ENCODE data around the gene ARID3C. TPM values are rescaled to one million over a fixed set of nuclear protein-coding genes. Genes with fewer than 3 reads are reported as not detected.

ARID3C gene
- 0.27 TPM in 1 of 2 replicates, not detected in the other for total RNA-seq
- 0.21 TPM in 1 of 2 replicates, not detected in the other for polyA plus RNA-seq

DNA sequence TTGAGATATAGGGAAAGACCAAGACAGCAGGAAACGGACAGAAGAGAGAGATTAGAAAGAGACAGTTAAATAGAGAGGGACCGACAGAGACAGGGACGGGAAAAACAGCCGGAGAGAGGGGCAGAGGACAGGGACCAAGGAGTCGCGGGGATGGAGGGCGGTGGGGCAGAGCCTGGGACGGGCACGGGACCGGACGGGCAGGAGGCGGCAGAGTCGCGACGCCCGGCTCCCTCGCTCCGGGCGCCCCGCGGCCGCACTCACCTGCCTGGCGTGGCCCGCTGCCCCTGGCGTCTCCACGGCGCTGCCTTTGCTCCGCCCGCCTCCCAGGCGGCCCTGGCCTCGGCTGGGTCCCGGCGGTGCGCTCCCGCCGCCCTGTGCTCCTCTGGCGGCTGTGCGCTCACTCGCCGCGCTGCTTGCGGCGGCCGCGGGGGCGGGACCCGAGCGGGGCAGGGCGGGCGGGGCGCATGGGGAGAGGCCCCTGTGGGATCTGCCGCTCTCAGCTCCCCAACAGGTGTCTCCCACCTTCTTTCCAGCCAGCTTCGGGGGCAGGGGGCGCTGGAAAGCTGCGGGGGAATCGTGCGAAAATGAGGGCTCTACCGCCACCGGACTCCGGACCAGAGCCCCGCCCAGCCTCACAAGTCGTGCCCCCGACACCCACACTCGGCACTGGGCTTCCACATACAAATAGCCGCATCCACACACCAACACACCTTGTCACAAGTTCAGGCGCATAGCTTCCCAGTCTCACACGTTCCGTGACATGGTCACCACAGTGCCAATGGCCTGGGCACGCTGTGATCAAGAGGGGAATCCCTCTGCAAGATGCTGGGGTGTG, at the start of gene ARID3C:
ARID3C (minus strand) TSS at position 411 of the 835 bp plus-strand sequence. CDS start 1,052 bp downstream, outside the sequence.
- Histone ChIP-seq H3K27me3 (peaks cover 69% of the 10 kb centered on the region), H3K27ac (no peak within 1 kb of the TSS), H3K79me2 (no peaks in the 10 kb centered on the region), H3K9me3 (ENCODE audit: low read depth) (no peaks in the 10 kb centered on the region), H3K4me3 (peak within 1 kb of the TSS; percentile 23), H3K4me1 (ENCODE audit: insufficient read depth) (peaks cover 4% of the 10 kb centered on the region), H3K9me2 (replicated peaks; ENCODE audit: insufficient read depth) (no peaks in the 10 kb centered on the region), H2AFZ (no peak within 1 kb of the TSS), H3K36me3 (replicated peaks; ENCODE audit: insufficient read depth, low read depth) (no peaks in the 10 kb centered on the region), H3K4me2 (peak within 1 kb of the TSS; percentile 97), H4K20me1 (ENCODE audit: insufficient read depth, poor library complexity, severe bottlenecking) (no peaks in the 10 kb centered on the region)
- peak; percentile 74 for DNase-seq (ENCODE audit: low spot score)
- TF ChIP-seq EZH2phosphoT487 (IDR thresholded peaks at IDR 0.05; ENCODE audit: low read depth, severe bottlenecking, unreplicated experiment) (no peak), EZH2 (IDR thresholded peaks at IDR 0.05; ENCODE audit: borderline replicate concordance) (peak; percentile 47)
- WGBS (ENCODE audit: low lambda C conversion rate, missing lambda C conversion rate), result 5% methylated on average over 27 of the region's 69 CpGs

- Histone ChIP-seq H4K20me1 (ENCODE audit: insufficient read depth, poor library complexity, severe bottlenecking) (no peaks in the 10 kb centered on the region), H3K79me2 (no peaks in the 10 kb centered on the region), H2AFZ (no peak overlapping the region), H3K27ac (no peak overlapping the region), H3K27me3 (no peaks in the 10 kb centered on the region), H3K36me3 (replicated peaks; ENCODE audit: insufficient read depth, low read depth) (no peaks in the 10 kb centered on the region), H3K9me2 (replicated peaks; ENCODE audit: insufficient read depth) (no peaks in the 10 kb centered on the region), H3K4me2 (no peak overlapping the region), H3K4me1 (ENCODE audit: insufficient read depth) (no peaks in the 10 kb centered on the region), H3K4me3 (no peak overlapping the region), H3K9me3 (ENCODE audit: low read depth) (no peaks in the 10 kb centered on the region)
- DNase-seq (ENCODE audit: low spot score), result no peak
- TF ChIP-seq EZH2phosphoT487 (IDR thresholded peaks at IDR 0.05; ENCODE audit: low read depth, severe bottlenecking, unreplicated experiment) (no peak), CTCF (IDR thresholded peaks at IDR 0.05; ENCODE audit: poor library complexity) (no peak), EZH2 (IDR thresholded peaks at IDR 0.05; ENCODE audit: borderline replicate concordance) (no peak)
- 100% methylated on average over 2 of the region's 2 CpGs for WGBS (ENCODE audit: low lambda C conversion rate, missing lambda C conversion rate)
Observed at GRCh38 chr9:34675869-34676268, 47.0 kb upstream of the ARID3C start.

DNA sequence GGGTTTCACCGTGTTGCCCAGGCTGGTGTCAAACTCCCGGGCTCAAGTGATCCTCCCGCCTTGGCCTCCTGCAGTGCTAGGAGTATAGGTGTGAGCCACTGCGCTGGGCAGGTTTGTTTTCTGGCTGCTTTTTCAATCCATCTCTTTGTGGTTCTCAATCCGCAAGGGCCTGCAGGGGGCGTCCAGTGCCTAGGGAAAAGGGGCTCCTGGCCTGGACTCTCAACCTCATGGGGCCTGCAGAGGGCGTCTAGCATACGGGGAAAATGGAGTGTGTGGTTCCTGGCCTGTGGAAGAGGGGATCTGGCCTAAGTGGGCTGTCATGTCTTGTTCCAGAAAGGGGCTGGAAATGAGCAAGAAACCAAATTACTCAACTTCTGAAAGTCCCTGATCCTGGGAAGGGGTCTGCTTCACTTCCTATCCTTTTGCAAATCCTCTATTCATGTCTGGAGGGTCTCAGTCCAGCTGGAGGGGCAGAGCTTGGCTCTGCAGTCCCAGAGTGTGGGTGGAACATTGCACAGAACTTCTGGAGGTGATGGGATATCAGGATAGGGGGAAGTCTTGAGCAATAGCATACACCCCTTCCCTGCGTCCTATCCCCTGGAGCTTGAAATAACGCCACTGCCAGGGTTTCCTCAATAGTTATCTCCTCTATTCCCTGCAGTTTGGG, 46.3 kb upstream of the ARID3C start:
- H3K4me3 ChIP-seq, result no peak overlapping the region
- 34% methylated on average over 10 of the region's 10 CpGs for WGBS (ENCODE audit: low lambda C conversion rate, missing lambda C conversion rate)
- no peak overlapping the region for H3K27ac ChIP-seq
- no peaks in the 10 kb centered on the region for H3K9me2 ChIP-seq (replicated peaks; ENCODE audit: insufficient read depth)
- no peaks in the 10 kb centered on the region for H4K20me1 ChIP-seq (ENCODE audit: insufficient read depth, poor library complexity, severe bottlenecking)
- peak; percentile 82 for DNase-seq (ENCODE audit: low spot score)
- H3K9me3 ChIP-seq (ENCODE audit: low read depth), result no peaks in the 10 kb centered on the region
- TF ChIP-seq EZH2 (IDR thresholded peaks at IDR 0.05; ENCODE audit: borderline replicate concordance), result no peak
- TF ChIP-seq CTCF (IDR thresholded peaks at IDR 0.05; ENCODE audit: poor library complexity), result peak; percentile 56
- no peak overlapping the region for H2AFZ ChIP-seq
- no peaks in the 10 kb centered on the region for H3K4me1 ChIP-seq (ENCODE audit: insufficient read depth)
- H3K79me2 ChIP-seq, result no peaks in the 10 kb centered on the region
- no peak overlapping the region for H3K4me2 ChIP-seq
- no peaks in the 10 kb centered on the region for H3K36me3 ChIP-seq (replicated peaks; ENCODE audit: insufficient read depth, low read depth)
- H3K27me3 ChIP-seq, result no peaks in the 10 kb centered on the region

DNA sequence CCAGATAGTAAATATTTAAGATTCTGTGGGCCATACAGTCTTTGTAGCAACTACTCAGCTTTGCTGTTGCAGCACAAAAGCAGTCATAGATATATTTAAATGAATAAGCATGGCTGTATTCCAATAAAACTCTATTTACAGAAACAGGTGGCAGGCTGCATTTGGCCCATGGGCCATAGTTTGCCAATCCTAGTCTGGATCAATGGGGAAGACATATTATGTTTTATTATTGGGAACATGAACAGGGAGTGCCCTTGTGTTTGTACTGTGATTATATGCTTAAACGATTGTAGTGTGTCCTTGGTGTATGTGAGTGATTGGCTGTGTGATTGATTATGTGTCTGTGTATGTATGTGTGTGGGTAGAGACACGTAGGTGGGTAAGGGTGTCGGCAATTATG, 45.6 kb upstream of the ARID3C start:
- Histone ChIP-seq H3K27me3 (no peaks in the 10 kb centered on the region), H3K4me1 (ENCODE audit: insufficient read depth) (no peaks in the 10 kb centered on the region), H3K4me2 (no peak overlapping the region), H3K27ac (no peak overlapping the region), H3K9me2 (replicated peaks; ENCODE audit: insufficient read depth) (no peaks in the 10 kb centered on the region), H3K79me2 (no peaks in the 10 kb centered on the region), H4K20me1 (ENCODE audit: insufficient read depth, poor library complexity, severe bottlenecking) (no peaks in the 10 kb centered on the region), H2AFZ (no peak overlapping the region), H3K36me3 (replicated peaks; ENCODE audit: insufficient read depth, low read depth) (no peaks in the 10 kb centered on the region), H3K4me3 (no peak overlapping the region), H3K9me3 (ENCODE audit: low read depth) (no peaks in the 10 kb centered on the region)
- no peak for DNase-seq (ENCODE audit: low spot score)
- WGBS (ENCODE audit: low lambda C conversion rate, missing lambda C conversion rate), result 82% methylated on average over 3 of the region's 3 CpGs
- no peak for TF ChIP-seq EZH2phosphoT487 (IDR thresholded peaks at IDR 0.05; ENCODE audit: low read depth, severe bottlenecking, unreplicated experiment)
- no peak for TF ChIP-seq CTCF (IDR thresholded peaks at IDR 0.05; ENCODE audit: poor library complexity)
- TF ChIP-seq EZH2 (IDR thresholded peaks at IDR 0.05; ENCODE audit: borderline replicate concordance), result no peak
